HepG2 (cell line): ENCODE data around the gene PPP4C. TPM values are rescaled to one million over a fixed set of nuclear protein-coding genes. Genes with fewer than 3 reads are reported as not detected.

Experiments used
- ARNT ChIP-seq: fragments of 450-650 bp; IDR thresholded peaks from 2 replicates; pipeline ENCODE4 v1.6.1; 2017
- ATF3 ChIP-seq: sonication (generic); formaldehyde crosslinking; IDR thresholded peaks from 2 replicates; pipeline ENCODE4 v1.4.0; 2020; ENCODE audit warnings: missing genetic modification reagents
- BRD4 ChIP-seq: sonication (generic); formaldehyde crosslinking; IDR thresholded peaks from 2 replicates; pipeline ENCODE4 v1.4.0; 2020; ENCODE audit warnings: missing genetic modification reagents
- CAMTA2 ChIP-seq: sonication (generic); formaldehyde crosslinking; IDR thresholded peaks from 2 replicates; pipeline ENCODE4 v1.4.0; 2020; ENCODE audit warnings: mild to moderate bottlenecking, missing genetic modification reagents, borderline replicate concordance
- FOXK2 ChIP-seq: fragments of 450-650 bp; IDR thresholded peaks from 2 replicates; pipeline ENCODE4 v1.6.1; 2016
- IRF9 ChIP-seq: sonication (generic); formaldehyde crosslinking; IDR thresholded peaks from 2 replicates; pipeline ENCODE4 v1.8.0; 2022; ENCODE audit warnings: missing genetic modification reagents, mild to moderate bottlenecking, borderline replicate concordance
- KLF12 ChIP-seq: sonication (generic); formaldehyde crosslinking; IDR thresholded peaks from 2 replicates; pipeline ENCODE4 v1.4.0; 2020; ENCODE audit warnings: missing genetic modification reagents, borderline replicate concordance
- REPIN1 ChIP-seq: sonication (generic); formaldehyde crosslinking; IDR thresholded peaks from 2 replicates; pipeline ENCODE4 v1.8.0; 2022; ENCODE audit warnings: missing genetic modification reagents, low read depth, mild to moderate bottlenecking, borderline replicate concordance
- RFXAP ChIP-seq: sonication (generic); formaldehyde crosslinking; IDR thresholded peaks from 2 replicates; pipeline ENCODE4 v1.4.0; 2020; ENCODE audit warnings: missing genetic modification reagents, borderline replicate concordance
- ZBTB2 ChIP-seq: sonication (generic); formaldehyde crosslinking; IDR thresholded peaks from 2 replicates; pipeline ENCODE4 v1.8.0; 2022; ENCODE audit warnings: low read depth, missing genetic modification reagents
- ZBTB26 ChIP-seq: IDR thresholded peaks from 2 replicates; pipeline ENCODE4 v1.6.1; 2016; ENCODE audit warnings: missing compliant biosample characterization, missing genetic modification reagents, borderline replicate concordance
- ZFY ChIP-seq: sonication (generic); formaldehyde crosslinking; IDR thresholded peaks from 2 replicates; pipeline ENCODE4 v1.4.0; 2020; ENCODE audit warnings: missing genetic modification reagents
- ZNF296 ChIP-seq: sonication (generic); formaldehyde crosslinking; conservative IDR thresholded peaks from 2 replicates; pipeline ENCODE4 v1.5.0; 2020; ENCODE audit warnings: mild to moderate bottlenecking, missing genetic modification reagents
- ZNF33B ChIP-seq: sonication (generic); formaldehyde crosslinking; IDR thresholded peaks from 2 replicates; pipeline ENCODE4 v1.5.1; 2020; ENCODE audit warnings: mild to moderate bottlenecking, missing genetic modification reagents
- ZNF350 ChIP-seq: sonication (generic); formaldehyde crosslinking; IDR thresholded peaks from 2 replicates; pipeline ENCODE4 v1.4.0; 2020; ENCODE audit warnings: mild to moderate bottlenecking, low read depth, missing genetic modification reagents, borderline replicate concordance
- ZNF354B ChIP-seq: sonication (generic); formaldehyde crosslinking; IDR thresholded peaks from 2 replicates; pipeline ENCODE4 v1.8.0; 2022; ENCODE audit warnings: mild to moderate bottlenecking, missing genetic modification reagents
- ZNF556 ChIP-seq: sonication (generic); formaldehyde crosslinking; IDR thresholded peaks from 2 replicates; pipeline ENCODE4 v1.4.0; 2020; ENCODE audit warnings: mild to moderate bottlenecking, missing genetic modification reagents, borderline replicate concordance
- ZNF558 ChIP-seq: sonication (generic); formaldehyde crosslinking; IDR thresholded peaks from 2 replicates; pipeline ENCODE4 v1.9.0; 2022; ENCODE audit warnings: mild to moderate bottlenecking, missing genetic modification reagents, borderline replicate concordance
- ZNF605 ChIP-seq: sonication (generic); formaldehyde crosslinking; IDR thresholded peaks from 2 replicates; pipeline ENCODE4 v1.8.0; 2022; ENCODE audit warnings: mild to moderate bottlenecking, missing genetic modification reagents
- ZNF713 ChIP-seq: sonication (generic); formaldehyde crosslinking; IDR thresholded peaks from 2 replicates; pipeline ENCODE4 v1.4.0; 2020; ENCODE audit warnings: mild to moderate bottlenecking, missing genetic modification reagents
- ZSCAN12 ChIP-seq: sonication (generic); formaldehyde crosslinking; IDR thresholded peaks from 2 replicates; pipeline ENCODE4 v1.9.0; 2021; ENCODE audit warnings: mild to moderate bottlenecking, missing genetic modification reagents
- polyA plus RNA-seq, 8 experiments: library from polyadenylated mRNA; depleted of rRNA in 3 of 8; stranded (reverse) in 7 of 8; unstranded in 1 of 8; fragments of >200 nt; fragmentation: Illumina TruSeq in 4 of 8; extraction: Trizol in 4 of 8; gene quantifications; 2 replicates each; pipeline versions ENCODE4 v1.2.1 to v1.2.3, GENCODE V29; 2011 to 2016; ENCODE audit warnings: low read depth in 4 of 8, missing spikeins in 1 of 8, mixed read lengths in 1 of 8; ENCODE audit not compliant: insufficient read depth in 1 of 8
- total RNA-seq, 5 experiments: library from RNA; depleted of rRNA; stranded (reverse); fragments of >200 nt; fragmentation: Illumina TruSeq; extraction: Trizol; gene quantifications; 2 replicates each; pipeline ENCODE4 v1.2.3, GENCODE V29; 2016; ENCODE audit warnings: low read depth in 1 of 5
- TF ChIP-seq, protein P1 (sequence below): sonication (generic); formaldehyde crosslinking; IDR thresholded peaks from 2 replicates; pipeline ENCODE4 v1.4.0; 2020; ENCODE audit warnings: missing genetic modification reagents, borderline replicate concordance

Gene PPP4C
- total and polyA plus RNA-seq, 2 of the 13 experiments (the other 11 are each of a cell fraction or from before 2014, with no cell fraction given): 176 to 220 TPM

DNA sequence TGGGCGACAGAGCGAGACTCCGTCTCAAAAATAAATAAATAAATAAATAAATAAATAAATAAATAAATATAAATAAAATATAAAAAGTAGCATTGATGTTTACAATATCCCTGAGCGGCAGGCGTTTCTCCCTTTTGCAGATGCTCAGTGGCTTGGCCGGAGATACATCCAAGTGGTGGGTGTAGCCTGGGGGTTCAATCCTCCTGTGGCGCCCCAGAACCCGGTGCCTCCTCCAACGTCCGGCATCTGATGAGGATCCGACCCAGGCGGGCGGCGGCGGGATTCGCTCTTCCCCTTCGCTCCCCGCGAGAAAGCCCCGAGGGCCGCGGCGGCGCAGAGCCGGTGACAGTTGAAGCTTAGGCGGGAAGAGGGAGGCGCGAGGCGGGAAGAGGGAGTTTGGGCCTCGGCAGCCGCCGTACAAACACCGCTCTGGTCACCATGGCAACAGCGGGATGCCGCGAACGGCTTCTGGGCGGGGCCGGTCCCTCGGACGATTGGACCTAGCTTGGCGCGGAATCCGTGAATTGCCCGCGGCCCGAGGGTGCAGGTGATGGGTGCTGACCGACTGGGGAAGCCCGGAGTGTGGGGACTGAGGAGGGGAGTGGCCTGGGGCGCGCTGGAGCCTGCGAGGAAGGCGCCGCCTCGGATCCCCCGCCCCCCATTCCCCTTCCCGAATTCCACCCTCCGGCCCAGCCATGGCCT, 23.0 kb upstream of the PPP4C start (continued):
- peak; percentile 98; the same call in 1 of the 2 replicates for TF ChIP-seq IRF9 (CRISPR knock-in tag)
- peak; percentile 99 for TF ChIP-seq ZNF605 (CRISPR knock-in tag)
- no peak for TF ChIP-seq CAMTA2
- TF ChIP-seq ZNF558 (CRISPR knock-in tag): peak; percentile 94; the same call in 1 of the 2 replicates
- peak; percentile 96 for TF ChIP-seq ZNF33B (CRISPR knock-in tag)
- peak; percentile 95 for TF ChIP-seq KLF12 (CRISPR knock-in tag)
- peak; percentile 82; the same call in 1 of the 2 replicates for TF ChIP-seq ZNF556
- no peak; the same call in 1 of the 2 replicates for TF ChIP-seq ZNF713 (CRISPR knock-in tag)
- peak; percentile 92 for TF ChIP-seq ZBTB2 (CRISPR knock-in tag)
- TF ChIP-seq ARNT: no peak
- TF ChIP-seq ZFY: peak; percentile 88
- peak; percentile 85; the same call in 1 of the 2 replicates for TF ChIP-seq ZSCAN12 (CRISPR knock-in tag)
- TF ChIP-seq REPIN1 (CRISPR knock-in tag): peak; percentile 99
- TF ChIP-seq, protein P1, sequence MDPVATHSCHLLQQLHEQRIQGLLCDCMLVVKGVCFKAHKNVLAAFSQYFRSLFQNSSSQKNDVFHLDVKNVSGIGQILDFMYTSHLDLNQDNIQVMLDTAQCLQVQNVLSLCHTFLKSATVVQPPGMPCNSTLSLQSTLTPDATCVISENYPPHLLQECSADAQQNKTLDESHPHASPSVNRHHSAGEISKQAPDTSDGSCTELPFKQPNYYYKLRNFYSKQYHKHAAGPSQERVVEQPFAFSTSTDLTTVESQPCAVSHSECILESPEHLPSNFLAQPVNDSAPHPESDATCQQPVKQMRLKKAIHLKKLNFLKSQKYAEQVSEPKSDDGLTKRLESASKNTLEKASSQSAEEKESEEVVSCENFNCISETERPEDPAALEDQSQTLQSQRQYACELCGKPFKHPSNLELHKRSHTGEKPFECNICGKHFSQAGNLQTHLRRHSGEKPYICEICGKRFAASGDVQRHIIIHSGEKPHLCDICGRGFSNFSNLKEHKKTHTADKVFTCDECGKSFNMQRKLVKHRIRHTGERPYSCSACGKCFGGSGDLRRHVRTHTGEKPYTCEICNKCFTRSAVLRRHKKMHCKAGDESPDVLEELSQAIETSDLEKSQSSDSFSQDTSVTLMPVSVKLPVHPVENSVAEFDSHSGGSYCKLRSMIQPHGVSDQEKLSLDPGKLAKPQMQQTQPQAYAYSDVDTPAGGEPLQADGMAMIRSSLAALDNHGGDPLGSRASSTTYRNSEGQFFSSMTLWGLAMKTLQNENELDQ (CRISPR knock-in tag): peak; percentile 85; the same call in 1 of the 2 replicates
- TF ChIP-seq FOXK2: no peak
- 0 out of 2 replicates have a peak, but pooled peaks have one; percentile 46 for TF ChIP-seq BRD4
- peak; percentile 92; the same call in 1 of the 2 replicates for TF ChIP-seq ZNF350
- TF ChIP-seq RFXAP (CRISPR knock-in tag): peak; percentile 97
- TF ChIP-seq ZNF354B (CRISPR knock-in tag): 0 out of 2 replicates have a peak, but pooled peaks have one; percentile 81
- peak; percentile 78 for TF ChIP-seq ATF3 (CRISPR knock-in tag)
- peak; percentile 72 for TF ChIP-seq ZNF296 (CRISPR knock-in tag)
- peak; percentile 82 for TF ChIP-seq ZBTB26 (CRISPR knock-in tag)
